GM19468 (cell line): Measurements from ENCODE around the gene RHOD.

Experiments
- ATAC-seq: cut with Tn5 transposase; IDR thresholded peaks from one replicate; pipeline ENCODE4 v1.9.1; 2021; ENCODE audit warnings: mild to moderate bottlenecking, moderate library complexity, moderate number of reproducible peaks; ENCODE audit not compliant: unreplicated experiment; ENCODE audit errors: extremely low read depth

Gene RHOD, protein sequence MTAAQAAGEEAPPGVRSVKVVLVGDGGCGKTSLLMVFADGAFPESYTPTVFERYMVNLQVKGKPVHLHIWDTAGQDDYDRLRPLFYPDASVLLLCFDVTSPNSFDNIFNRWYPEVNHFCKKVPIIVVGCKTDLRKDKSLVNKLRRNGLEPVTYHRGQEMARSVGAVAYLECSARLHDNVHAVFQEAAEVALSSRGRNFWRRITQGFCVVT

DNA sequence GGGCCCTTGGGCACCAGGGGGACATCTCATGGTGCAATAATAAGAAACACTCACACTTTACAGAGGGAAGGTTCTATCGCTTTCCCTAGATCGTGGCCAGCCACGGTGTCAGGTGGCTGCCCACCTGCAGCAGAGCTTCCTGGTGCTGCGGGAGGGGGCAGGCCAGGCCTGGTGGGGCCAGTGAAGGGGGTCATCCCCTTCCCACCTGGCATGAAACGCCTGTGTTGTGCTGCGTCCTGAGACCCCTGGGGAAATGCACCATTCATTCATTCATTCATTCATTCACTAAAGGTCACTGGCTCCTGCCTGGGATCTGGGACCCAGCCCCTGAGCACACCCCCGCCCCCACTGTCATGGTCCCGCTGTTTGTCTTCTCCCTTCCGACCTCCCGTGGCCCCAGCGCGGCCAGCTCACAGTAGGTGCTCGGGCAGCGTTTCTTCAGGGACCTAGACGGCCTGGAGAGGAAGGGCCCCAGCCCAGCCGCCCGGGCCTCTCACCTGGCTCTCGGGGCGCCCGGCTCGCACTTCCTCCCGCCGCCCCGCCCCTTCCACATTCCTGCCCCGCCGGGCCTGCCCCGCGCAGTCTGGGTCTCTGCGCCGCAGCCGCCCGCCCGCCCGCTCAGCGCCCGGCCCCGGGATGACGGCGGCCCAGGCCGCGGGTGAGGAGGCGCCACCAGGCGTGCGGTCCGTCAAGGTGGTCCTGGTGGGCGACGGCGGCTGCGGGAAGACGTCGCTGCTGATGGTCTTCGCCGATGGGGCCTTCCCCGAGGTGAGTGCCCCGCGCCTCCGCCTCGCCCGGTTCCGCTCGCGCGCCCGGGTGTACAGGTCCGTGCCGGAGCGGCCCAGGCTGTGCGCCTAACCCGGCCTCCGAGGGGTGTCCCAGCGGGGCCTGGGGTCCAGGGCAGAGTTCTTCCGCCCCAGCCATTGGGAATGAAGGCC lies at the start of gene RHOD:
RHOD (plus strand) TSS at position 581 of the 938 bp plus-strand sequence; CDS start at position 637, 56 bp downstream.
- ATAC-seq, result no peak

DNA sequence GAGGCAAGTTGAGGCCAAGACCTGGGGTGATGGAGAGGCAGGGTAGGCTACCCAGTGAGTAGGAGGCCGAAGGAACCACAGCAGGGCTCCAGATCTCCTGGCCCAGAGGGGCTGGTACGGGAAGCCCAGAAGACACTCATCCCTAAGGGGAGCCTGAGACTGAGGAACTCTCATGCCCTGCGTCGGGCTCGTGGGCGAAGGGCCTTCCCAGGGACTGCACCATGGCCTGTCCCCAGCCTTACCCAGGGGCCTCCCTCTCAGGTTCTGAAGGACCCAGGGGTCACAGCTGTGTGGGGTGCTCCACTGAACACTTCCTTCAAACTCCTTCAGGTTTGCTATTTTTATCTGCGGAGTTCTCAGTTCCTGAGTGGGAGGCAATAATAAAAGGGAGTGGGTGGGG lies 49.5 kb upstream of the RHOD start:
- no peak for ATAC-seq

DNA sequence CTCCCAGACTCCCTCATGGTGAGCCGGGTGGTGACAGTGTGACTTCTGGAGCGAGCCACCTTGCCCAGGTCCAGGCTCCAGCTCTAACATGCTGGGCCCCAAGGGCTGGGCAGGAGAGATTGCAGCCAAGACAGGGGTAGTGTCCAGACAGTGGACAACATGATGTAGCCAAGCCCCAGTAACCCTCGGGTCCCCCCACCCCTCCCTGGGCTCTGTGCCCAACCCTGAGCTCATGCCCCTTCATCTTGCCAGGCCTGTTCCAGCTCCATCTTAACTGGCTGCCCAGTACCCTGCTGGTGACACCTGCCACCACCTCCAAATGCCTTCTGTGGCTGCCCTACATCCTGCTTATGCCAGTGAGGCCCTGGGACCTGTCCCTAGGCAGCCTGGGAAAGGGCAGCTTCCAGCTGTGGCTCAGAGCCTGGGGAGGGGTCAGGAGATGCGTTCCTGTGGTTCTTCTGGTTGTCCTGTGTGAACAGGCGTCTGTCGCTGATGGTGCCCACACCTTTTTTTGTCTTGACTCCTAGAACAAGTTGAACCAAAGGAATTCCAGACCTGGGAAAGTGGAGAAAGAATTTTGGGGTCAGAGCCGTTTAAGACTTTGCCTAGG lies 46.2 kb upstream of the RHOD start:
- no peak for ATAC-seq

DNA sequence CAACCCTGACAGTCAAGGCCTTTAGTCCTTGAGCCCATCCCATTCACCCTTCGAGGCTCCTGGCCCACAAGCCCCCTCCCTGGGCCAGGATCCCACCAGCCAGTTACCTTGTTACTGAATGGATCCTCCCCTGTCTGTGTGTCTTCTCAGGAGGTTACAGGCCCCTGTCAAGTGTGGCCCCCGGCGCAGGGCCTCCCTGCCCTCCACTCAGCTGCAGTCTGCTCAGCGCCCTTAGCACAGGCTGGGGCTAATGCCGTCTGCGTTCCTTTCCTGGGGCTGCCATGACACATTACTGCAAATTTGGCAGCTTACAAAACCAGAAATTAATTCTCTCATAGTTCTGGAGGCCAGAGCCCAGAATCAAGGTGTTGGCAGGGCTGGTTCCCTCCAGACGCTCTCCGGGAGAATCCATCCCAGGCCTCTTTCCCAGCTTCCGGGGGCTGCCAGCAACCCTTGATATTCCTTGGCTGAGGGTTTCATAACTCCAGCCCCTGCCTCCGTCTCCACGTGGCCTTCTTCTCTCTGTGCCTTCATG lies 43.1 kb upstream of the RHOD start:
- ATAC-seq, result no peak

DNA sequence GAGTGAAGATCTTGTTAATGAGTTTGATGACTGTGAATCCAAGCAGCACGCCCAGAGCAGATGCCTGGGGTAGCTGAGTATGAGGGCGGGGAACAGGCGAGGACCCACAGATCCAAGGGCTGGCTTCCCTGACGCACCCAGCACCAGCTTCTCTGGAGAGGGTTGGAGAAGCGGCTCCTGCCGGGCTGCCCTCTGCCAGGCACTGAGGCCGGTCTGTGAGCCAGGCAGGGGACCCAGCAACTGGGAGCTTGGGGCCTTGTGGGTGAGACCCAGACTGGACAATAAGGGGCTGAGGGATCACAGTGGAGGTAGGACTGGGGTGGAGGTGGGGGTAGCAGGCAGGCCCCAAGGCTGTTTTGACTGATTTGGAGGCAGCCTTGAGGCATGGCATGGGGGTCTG lies 42.3 kb upstream of the RHOD start:
- ATAC-seq, result no peak

DNA sequence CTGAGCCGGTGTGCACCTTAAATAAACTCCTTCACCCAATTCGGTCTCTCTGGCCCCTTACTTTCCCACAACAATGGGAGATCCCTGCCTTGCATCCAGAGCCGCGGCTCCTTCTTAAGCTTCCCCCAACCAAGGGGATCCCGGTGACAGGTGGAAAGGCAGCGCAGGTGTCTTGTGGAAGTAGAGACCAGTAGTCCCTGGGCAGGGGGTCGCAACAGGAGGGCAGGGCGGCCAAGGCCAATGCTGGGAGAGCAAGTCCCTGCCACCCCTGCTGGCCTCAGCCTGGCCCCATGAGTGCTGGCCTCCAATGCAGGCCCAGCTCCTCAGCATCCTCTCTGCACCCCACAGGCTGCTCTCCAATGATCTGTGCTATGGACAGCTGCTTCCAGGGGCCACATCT lies 41.6 kb upstream of the RHOD start:
- ATAC-seq, result no peak

DNA sequence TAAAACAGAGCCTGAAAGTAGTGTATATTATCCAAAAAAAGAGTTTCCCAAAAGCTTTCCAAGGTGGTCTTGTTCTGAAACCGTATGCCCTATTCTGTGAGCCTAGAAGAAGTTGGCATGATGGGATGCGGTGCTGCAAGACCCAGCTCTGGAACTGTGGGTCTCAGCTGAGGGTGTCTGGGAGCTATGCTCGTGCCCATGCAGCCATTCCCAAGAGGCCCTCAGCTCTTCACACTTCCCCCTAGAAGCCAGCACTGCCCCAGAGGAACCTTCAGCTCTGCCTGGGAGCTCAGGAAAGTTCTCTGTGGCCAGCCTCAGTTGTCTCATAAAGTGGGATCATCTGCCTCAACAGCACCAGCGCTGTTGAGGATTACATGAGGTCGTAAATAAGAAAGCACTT lies 40.1 kb upstream of the RHOD start:
- ATAC-seq, result no peak

DNA sequence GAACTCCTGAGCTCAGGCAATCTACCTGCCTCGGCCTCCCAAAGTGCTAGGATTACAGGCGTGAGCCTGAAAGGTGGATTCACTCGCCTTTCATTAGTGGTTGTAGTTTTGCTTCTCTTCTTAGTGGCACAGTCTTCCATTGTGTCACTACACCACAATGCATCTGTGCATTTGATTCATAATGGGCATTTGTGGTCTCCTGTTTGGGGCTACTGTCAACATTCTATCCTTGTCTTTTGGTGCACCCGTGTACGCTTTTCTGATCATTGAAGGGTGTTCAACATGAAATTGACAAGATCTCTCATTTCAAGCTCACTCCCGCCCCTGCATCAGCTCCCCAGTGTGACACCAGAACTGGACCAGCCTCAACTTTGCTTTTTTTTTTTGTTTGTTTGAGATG lies 35.7 kb upstream of the RHOD start:
- ATAC-seq, result no peak

DNA sequence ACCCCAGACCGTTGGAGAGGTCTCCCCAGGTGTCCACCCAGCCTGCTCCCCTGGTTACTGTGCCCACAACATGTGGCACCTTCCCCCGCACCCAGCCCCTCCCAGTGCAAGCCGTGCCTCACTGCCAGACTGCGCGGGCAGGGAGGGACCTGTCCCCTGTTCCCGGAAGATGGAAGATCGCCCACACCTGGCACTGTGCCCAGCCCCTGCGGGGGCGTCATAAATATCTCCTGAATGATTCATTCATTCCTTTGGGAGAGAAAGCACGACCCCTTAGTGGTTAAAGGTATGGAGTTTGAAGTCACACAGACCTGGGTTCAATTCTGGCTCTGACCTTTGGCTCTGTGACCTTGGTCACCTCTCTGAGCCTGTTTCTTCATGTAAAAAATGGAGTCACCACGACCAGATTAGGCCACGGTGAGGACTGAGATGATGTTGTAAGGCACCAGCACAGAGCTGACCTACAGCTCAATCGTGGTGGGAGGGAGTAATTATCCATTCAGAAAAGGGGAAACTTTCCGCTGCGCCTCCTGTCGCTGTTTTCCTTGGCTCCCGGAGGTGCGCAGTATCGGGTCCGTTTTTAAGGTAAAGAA lies 34.2 kb upstream of the RHOD start:
- ATAC-seq, result no peak

DNA sequence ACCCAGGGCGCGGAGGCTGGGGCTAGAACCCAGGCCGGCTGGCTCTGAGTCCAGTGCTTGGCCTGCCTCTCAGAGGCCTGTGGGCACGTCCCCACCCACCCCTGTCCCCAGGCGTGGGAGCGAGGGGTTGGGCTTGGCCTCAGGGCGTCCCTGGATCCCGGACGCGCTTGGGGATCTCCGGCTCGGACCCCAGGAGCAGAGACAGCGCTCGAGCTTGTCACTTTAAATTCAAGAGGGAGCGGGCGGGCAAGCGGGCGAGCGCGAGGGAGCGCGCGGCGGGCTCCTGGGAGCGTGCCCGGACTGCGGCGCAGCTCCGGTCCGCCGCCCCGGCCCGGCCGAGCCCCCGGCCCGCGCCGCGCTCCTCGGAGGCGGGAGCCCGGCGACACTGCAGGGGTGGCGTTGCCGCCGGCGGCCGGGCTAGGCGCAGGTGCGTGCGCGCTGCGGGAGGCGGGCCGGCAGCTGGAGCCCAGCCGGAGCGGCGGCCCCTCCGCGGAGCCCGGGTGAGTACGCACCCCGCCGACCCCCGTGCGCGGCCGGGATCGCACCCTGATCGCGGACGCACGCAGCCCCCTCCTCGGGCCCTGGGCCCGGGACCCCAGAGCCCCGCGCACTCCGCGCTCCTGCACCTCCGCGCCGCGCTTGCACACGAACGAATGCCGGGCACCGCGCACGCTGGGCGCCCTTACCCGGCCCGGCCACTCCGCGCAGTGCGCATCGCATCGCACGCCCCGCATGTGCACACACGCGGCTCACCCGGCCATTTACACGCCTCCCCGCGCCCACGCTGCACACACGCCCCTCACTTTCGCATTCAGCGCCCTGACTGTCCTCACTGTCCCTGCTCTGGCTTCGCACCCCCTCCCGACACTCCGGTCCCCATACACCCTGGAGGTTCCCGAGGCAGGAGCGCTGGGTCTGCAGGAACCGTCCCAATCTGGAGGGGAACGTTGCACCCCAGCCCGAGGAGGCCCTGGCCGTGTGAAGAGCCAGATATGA lies 33.4 kb upstream of the RHOD start, which contains the start of gene SYT12:
SYT12 (plus strand) TSS at position 174 of the 996 bp plus-strand sequence. CDS start 7,011 bp downstream, outside the sequence.
- no peak for ATAC-seq

DNA sequence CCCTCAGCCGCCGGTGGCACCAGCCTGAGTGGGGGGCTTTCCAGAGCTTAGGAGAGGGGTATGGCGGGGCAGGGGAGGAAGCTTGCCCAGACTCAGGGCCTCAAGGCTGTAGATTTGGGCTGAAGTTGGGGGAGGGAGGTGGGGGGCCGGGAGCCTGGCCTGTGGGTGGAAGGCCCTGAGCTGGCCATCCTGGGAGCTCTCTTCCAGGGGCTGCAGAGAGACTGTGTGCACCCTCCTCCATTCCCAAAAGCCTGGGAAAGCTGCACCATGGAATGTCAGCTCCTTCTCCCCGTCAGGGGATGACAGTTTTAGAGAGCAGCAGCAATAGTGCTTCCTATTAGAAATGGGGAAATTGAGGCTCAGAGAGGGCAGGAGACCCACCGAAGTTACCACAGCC lies 32.7 kb upstream of the RHOD start:
- no peak for ATAC-seq

DNA sequence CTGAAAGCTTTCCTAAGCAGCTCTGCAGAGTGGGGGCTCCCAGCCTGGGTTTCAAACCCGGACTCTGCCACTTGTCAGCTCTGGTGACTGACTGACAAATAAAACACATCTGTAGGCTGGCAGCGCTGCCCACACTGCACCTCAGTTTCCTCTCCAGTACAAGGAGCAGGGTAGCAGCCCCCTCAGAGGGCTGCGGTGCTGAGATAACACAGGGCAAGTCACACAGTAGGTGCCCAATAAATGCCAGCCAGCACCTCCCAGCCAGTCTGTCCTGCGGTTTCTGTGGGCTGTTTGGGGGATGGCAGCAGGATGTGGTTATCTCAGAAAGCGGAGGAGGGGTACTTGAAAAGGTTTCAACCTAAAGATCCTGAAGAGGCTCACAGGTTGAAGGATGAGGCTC lies 32.2 kb upstream of the RHOD start:
- no peak for ATAC-seq

DNA sequence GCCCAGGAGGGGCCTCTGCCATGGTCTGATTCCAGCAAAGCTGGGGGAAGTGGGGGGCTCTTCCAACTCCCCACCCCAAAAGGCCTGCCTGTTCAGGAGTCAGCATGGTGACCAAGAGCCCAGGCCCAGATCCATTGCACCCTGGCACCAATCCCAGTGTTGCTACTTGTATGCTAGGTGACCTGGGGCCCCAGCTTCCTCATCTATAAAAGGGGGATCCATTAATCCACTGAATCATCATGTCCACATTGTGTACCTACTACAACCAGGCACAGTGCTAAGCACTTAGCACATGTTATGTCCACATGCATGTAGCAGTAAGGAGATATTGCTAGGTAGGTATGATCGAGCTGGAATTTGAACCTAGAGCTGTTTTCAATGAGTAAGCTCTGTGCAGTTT lies 31.7 kb upstream of the RHOD start:
- no peak for ATAC-seq

DNA sequence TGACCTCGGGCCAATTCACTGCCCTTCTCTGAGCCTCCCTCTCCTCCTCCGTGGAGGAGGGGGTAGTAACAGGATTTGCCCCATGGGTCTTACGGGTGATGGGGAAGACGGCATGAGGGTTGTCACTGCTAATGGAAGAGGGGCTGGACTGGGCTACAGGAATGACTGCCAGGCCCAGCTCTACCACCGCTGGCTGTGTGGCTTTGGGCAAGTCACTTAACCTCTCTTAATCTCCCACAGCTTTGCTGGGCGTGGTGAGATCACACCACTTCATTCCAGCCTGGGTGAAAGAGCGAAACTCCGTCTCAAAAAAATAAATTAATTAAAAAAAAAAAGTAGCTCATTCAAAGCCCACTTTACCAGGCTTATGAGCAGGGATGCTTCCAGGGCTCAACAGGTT lies 30.9 kb upstream of the RHOD start:
- ATAC-seq, result no peak

DNA sequence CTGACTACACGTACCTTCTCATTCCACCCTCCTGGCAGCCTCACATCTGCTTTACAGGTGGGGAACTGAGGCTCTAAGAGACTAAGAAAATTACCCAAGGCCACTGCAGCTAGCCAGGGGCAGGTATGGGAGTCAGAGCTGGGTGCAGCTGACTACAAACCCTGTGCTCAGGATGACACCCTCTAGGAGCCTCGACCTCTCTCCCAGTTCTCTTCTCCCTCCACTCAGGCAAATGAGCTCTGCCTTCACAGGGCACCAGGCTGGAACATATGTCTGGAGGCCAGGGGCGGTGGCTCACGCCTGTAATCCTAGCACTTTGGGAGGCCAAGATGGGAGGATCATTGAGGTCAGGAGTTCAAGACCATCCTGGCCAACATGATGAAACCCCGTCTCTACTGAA lies 29.7 kb upstream of the RHOD start:
- no peak for ATAC-seq

DNA sequence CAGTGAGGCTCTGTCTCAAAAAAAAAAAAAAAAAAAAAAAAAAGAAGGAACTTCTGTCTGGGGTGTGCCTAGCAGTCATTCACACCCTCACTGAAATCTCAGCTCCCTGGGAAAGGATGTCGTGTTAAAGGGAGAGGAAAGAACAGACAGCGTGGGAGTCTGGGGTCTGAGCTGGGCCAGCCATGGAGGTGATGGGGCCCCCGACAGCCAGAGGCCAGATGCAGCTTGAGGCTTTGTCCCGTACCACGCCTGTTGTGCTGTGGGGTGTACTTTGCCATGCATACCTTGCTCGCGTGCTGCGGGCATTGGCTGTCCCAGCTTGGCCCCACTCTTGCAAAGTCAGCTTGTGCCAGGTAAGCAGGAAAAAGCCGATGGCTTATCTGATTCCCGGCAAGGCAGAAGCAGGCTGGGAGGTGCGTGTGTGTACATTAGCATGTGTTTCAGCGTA lies 29.1 kb upstream of the RHOD start:
- ATAC-seq, result no peak

DNA sequence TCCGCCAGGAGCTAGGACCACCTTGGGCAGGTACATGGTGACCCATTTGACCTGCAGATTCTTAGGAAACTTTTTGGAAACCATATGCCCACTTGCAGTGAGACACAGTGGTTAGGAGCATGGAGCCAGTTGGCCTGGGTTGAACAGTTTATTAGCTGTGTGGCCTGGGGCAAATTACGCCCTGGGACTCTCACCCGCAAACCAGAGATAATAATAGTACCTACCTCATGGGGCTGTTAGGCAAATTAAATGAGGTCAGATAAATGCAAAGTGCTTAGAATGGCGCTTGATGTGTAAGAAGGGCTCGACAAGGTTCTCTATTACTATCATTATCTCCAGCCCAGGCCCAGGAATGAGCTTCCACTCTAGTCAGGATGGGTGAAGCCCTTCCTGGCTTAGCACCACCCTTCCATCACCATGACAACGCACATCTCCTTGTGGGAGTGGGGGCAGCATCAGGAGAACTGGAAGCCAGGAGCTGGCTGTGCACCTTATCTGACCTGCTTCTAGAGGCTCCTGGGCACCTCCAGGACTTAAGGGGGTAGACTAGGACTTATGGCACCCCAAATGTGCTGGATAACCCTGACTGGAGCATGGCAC lies 28.6 kb upstream of the RHOD start:
- no peak for ATAC-seq

DNA sequence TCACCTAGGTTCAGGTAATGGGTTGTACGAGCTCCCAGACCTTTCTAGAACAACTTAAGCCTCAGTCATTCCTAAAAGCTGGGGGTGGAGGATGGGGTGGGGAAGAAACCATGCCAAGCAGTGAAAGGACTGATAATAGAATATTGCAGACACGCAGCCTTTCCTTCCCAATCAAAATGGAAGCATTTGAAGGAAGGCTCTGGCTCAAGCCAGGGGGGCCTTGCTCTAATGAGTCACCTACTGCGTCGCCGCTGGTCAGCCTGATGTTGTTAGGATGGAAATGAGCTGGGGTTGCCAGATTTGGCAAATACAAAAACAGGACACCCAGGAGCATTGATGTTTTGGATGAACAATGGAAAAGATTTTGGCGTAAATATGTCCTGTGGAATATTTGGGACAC lies 27.5 kb upstream of the RHOD start:
- ATAC-seq, result no peak

DNA sequence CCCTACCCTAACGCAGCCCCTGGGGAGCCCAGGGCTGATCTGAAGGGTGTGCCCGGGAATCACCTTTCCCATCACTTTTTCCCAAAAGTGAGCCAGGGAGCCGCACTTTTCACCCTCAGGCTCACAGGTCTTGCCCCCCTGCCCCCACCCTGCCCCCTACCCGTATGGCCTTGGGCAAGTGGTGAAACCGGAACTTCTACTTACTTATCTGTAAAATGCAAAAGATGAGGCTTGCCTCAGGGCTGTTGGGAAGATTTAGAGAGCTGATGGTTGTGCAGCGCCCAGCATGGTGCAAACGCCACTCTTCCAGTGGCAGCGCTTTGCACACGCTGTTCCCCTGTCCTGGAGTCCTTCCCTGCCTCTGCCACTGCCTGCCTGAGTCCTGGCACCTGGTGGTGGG lies 25.7 kb upstream of the RHOD start:
- no peak for ATAC-seq
